SK-N-SH (cell line): Measurements from ENCODE around the gene DDC. TPM values are rescaled to one million over a fixed set of nuclear protein-coding genes. Genes with fewer than 3 reads are reported as not detected.

ENCODE experiments used
- CTCF ChIA-PET: fragments of 300-600, 350-600 bp; formaldehyde crosslinking; extraction: SDS; loops from one replicate; lab custom pipeline; 2021; lab: Yijun Ruan, JAX
- POLR2A ChIA-PET: fragments of 350-600 bp; sonication (Branson Sonifier 250); formaldehyde crosslinking; extraction: SDS; loops from one replicate; lab custom pipeline; 2020; ENCODE audit warnings: antibody characterized with exemption, inconsistent platforms; lab: Yijun Ruan, JAX
- DNase-seq: peaks from one replicate; pipeline ENCODE4 v3.0.0; 2012
- H2AFZ ChIP-seq: fragments of 200-600 bp; sonication (generic); 2 replicates; pipeline ENCODE4 v1.8.1; 2016; ENCODE audit warnings: antibody characterized with exemption, mild to moderate bottlenecking, low read depth
- H3F3A ChIP-seq: fragments of 200-600 bp; sonication (generic); replicated peaks from 2 replicates; pipeline ENCODE3; 2016; ENCODE audit warnings: antibody characterized with exemption, mild to moderate bottlenecking; ENCODE audit not compliant: insufficient read depth
- H3K27ac ChIP-seq, 2 experiments: fragments of 200-500 bp in 1 of 2; fragments of 200-600 bp in 1 of 2; sonication (Bioruptor generic) in 1 of 2; sonication (generic), shearing (Covaris generic) in 1 of 2; 2 replicates each; pipeline versions ENCODE4 v1.5.1 to v1.6.1; 2014 to 2016; ENCODE audit warnings: low read depth in 2 of 2, inconsistent platforms in 1 of 2, low read length in 1 of 2, mild to moderate bottlenecking in 1 of 2, mixed read lengths in 1 of 2
- H3K27me3 ChIP-seq: fragments of 200-600 bp; sonication (generic), shearing (Covaris generic); 2 replicates; pipeline ENCODE4 v1.6.1; 2016; ENCODE audit warnings: mixed run types; ENCODE audit not compliant: insufficient read depth
- H3K36me3 ChIP-seq, 2 experiments: fragments of 200-500 bp in 1 of 2; fragments of 200-600 bp in 1 of 2; sonication (Bioruptor generic) in 1 of 2; sonication (generic) in 1 of 2; replicated peaks in 1 of 2; 2 replicates each; pipeline versions ENCODE3 to v1.5.1; 2014 to 2016; ENCODE audit warnings: low read length in 1 of 2, mild to moderate bottlenecking in 1 of 2; ENCODE audit not compliant: insufficient read depth in 2 of 2, control insufficient read depth in 1 of 2
- H3K4me1 ChIP-seq, 2 experiments: fragments of 200-500 bp in 1 of 2; fragments of 200-600 bp in 1 of 2; sonication (Bioruptor generic) in 1 of 2; sonication (generic), shearing (Covaris generic) in 1 of 2; 2 replicates each; pipeline versions ENCODE4 v1.5.1 to v1.6.1; 2014 to 2016; ENCODE audit warnings: low read depth in 1 of 2, low read length in 1 of 2, mixed run types in 1 of 2; ENCODE audit not compliant: insufficient read depth in 2 of 2, control insufficient read depth in 1 of 2
- H3K4me2 ChIP-seq: fragments of 200-600 bp; sonication (generic), shearing (Covaris generic); 2 replicates; pipeline ENCODE4 v1.6.1; 2017; ENCODE audit warnings: mixed run types
- H3K4me3 ChIP-seq, 2 experiments: fragments of 200-500 bp in 1 of 2; fragments of 200-600 bp in 1 of 2; sonication (Bioruptor generic) in 1 of 2; sonication (generic), shearing (Covaris generic) in 1 of 2; 2 replicates each; pipeline versions ENCODE4 v1.5.1 to v1.8.1; 2014 to 2016; ENCODE audit warnings: low read depth in 2 of 2, inconsistent platforms in 1 of 2, low read length in 1 of 2, mild to moderate bottlenecking in 1 of 2, mixed read lengths in 1 of 2, moderate library complexity in 1 of 2
- H3K79me2 ChIP-seq: fragments of 200-600 bp; sonication (generic); 2 replicates; pipeline ENCODE4 v1.8.1; 2017; ENCODE audit warnings: mild to moderate bottlenecking; ENCODE audit not compliant: insufficient read depth
- H3K9ac ChIP-seq: fragments of 200-600 bp; sonication (generic); 2 replicates; pipeline ENCODE4 v1.6.1; 2017; ENCODE audit warnings: mixed run types
- H3K9me2 ChIP-seq: fragments of 200-600 bp; sonication (generic); 2 replicates; pipeline ENCODE4 v1.6.1; 2017; ENCODE audit warnings: mixed run types
- H3K9me3 ChIP-seq: fragments of 200-600 bp; sonication (generic); 2 replicates; pipeline ENCODE4 v1.6.1; 2017; ENCODE audit warnings: mixed run types, mild to moderate bottlenecking, moderate library complexity
- H4K20me1 ChIP-seq: fragments of 200-600 bp; sonication (generic); 2 replicates; pipeline ENCODE4 v1.6.1; 2017; ENCODE audit warnings: mild to moderate bottlenecking, mixed run types; ENCODE audit not compliant: insufficient read depth
- CHD2 ChIP-seq: fragments of 150-350 bp; IDR thresholded peaks from 2 replicates; pipeline ENCODE4 v1.6.1; 2018; ENCODE audit warnings: low read length; ENCODE audit not compliant: partially characterized antibody
- CTCF ChIP-seq: fragments of 200-600 bp; sonication (generic); IDR thresholded peaks from 2 replicates; pipeline ENCODE4 v1.6.1; 2017; ENCODE audit warnings: antibody characterized with exemption, mild to moderate bottlenecking, moderate library complexity
- FOSL2 ChIP-seq: IDR thresholded peaks from 2 replicates; pipeline ENCODE4 v1.4.0; 2012; ENCODE audit warnings: low read depth, mild to moderate bottlenecking, moderate library complexity, borderline replicate concordance
- GATA2 ChIP-seq: sonication (generic); formaldehyde crosslinking; IDR thresholded peaks from 2 replicates; pipeline ENCODE4 v1.5.0; 2020; ENCODE audit warnings: mild to moderate bottlenecking, missing genetic modification reagents
- JUND ChIP-seq: IDR thresholded peaks from 2 replicates; pipeline ENCODE4 v1.4.0; 2012
- NFIC ChIP-seq: IDR thresholded peaks from 2 replicates; pipeline ENCODE4 v1.4.0; 2012; ENCODE audit warnings: borderline replicate concordance
- POLR2AphosphoS5 ChIP-seq: IDR thresholded peaks from 2 replicates; pipeline ENCODE4 v1.6.1; 2012; ENCODE audit warnings: low read depth, low read length
- RAD21 ChIP-seq: IDR thresholded peaks from 2 replicates; pipeline ENCODE4 v1.6.1; 2012; ENCODE audit warnings: mild to moderate bottlenecking, low read length
- REST ChIP-seq: IDR thresholded peaks from 2 replicates; pipeline ENCODE4 v1.6.1; 2012; ENCODE audit warnings: mild to moderate bottlenecking, low read depth, low read length, moderate library complexity
- RXRA ChIP-seq: IDR thresholded peaks from 2 replicates; pipeline ENCODE4 v1.4.0; 2012; ENCODE audit warnings: low read depth, mild to moderate bottlenecking, borderline replicate concordance
- SMC3 ChIP-seq: IDR thresholded peaks from 2 replicates; pipeline ENCODE4 v1.6.1; 2012; ENCODE audit warnings: low read depth, low read length, improper control_type of control experiment
- TAF1 ChIP-seq: IDR thresholded peaks from 2 replicates; pipeline ENCODE4 v1.6.1; 2012; ENCODE audit warnings: low read depth, mild to moderate bottlenecking, low read length, moderate library complexity, borderline replicate concordance
- TCF12 ChIP-seq: IDR thresholded peaks from 2 replicates; pipeline ENCODE4 v1.4.0; 2012
- ZBTB33 ChIP-seq: IDR thresholded peaks from 2 replicates; pipeline ENCODE4 v1.4.0; 2012; ENCODE audit warnings: low read depth, borderline replicate concordance
- WGBS: methylation state at CpG from one replicate; pipeline ENCODE4 v1.1.6; 2017; ENCODE audit warnings: low lambda C conversion rate; 5-methylcytosine and 5-hydroxymethylcytosine counted together
- polyA plus RNA-seq, 3 experiments: library from polyadenylated mRNA; depleted of rRNA; stranded (reverse); fragments of >200 nt; gene quantifications; 2 replicates each; pipeline ENCODE4 v1.2.3, GENCODE V29; 2012
- TF ChIP-seq, protein P1 (sequence below): IDR thresholded peaks from 2 replicates; pipeline ENCODE4; 2012
- TF ChIP-seq, protein P2 (sequence below): IDR thresholded peaks from 2 replicates; pipeline ENCODE4 v1.4.0; 2012; ENCODE audit warnings: low read depth

DDC gene
- polyA plus RNA-seq, 1 of the 3 experiments (the other 2 are of a cell fraction) = 1.8 TPM

DNA sequence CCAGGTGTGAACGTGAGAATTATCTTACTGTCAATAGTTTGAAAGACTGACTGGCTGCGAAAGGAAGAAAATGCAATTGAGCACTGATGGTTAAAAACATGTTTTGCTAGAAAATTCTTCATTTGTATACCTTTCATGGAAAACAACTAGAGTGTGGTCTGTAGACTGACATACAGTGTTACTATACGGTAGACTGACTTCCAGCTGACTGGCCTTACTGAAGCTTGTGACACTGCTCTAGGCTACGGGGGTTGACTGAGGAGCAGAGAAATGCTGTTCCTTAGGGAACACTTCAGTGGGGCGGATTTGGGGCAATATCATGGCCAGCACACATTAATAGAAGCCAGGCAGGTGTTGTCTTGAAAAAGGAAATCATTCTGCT lies 25.9 kb upstream of the DDC start:
- Histone ChIP-seq H3K4me2 (no peak overlapping the region), H3K9me3 (no peaks in the 10 kb centered on the region), H3K27me3 (no peaks in the 10 kb centered on the region), H3K9me2 (no peaks in the 10 kb centered on the region), H3K36me3 (peaks cover 2 to 22% of the 10 kb centered on the region in 2 experiments), H3F3A (no peaks in the 10 kb centered on the region), H3K79me2 (no peaks in the 10 kb centered on the region), H4K20me1 (no peaks in the 10 kb centered on the region), H3K4me1 (peaks cover 0 to 8% of the 10 kb centered on the region in 2 experiments; a peak in 1 of 4 replicates), H3K4me3 (no peak overlapping the region), H3K9ac (no peak overlapping the region), H3K27ac (no peak overlapping the region), H2AFZ (no peak overlapping the region)
- ChIA-PET POLR2A (no interaction called here), CTCF (interaction anchor here (1.1 to 1.3 kb wide), 2 partner anchors 11 to 34 kb away, joined by 3 read pairs; no protein-coding TSS in a partner anchor)
- 65% methylated on average over 5 of the region's 5 CpGs for WGBS
- TF ChIP-seq, protein P1, sequence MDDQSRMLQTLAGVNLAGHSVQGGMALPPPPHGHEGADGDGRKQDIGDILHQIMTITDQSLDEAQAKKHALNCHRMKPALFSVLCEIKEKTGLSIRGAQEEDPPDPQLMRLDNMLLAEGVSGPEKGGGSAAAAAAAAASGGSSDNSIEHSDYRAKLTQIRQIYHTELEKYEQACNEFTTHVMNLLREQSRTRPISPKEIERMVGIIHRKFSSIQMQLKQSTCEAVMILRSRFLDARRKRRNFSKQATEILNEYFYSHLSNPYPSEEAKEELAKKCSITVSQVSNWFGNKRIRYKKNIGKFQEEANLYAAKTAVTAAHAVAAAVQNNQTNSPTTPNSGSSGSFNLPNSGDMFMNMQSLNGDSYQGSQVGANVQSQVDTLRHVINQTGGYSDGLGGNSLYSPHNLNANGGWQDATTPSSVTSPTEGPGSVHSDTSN = no peak
- TF ChIP-seq, protein P2, sequence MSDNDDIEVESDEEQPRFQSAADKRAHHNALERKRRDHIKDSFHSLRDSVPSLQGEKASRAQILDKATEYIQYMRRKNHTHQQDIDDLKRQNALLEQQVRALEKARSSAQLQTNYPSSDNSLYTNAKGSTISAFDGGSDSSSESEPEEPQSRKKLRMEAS = no peak
- no peak for TF ChIP-seq CTCF
- no peak for TF ChIP-seq REST
- TF ChIP-seq CHD2 = no peak
- no peak for TF ChIP-seq NFIC
- TF ChIP-seq JUND = no peak
- TF ChIP-seq SMC3 = no peak
- no peak for TF ChIP-seq RAD21
- TF ChIP-seq POLR2AphosphoS5 = no peak
- no peak for TF ChIP-seq RXRA
- no peak for TF ChIP-seq TAF1
- no peak for TF ChIP-seq GATA2
- TF ChIP-seq ZBTB33 = no peak
- no peak for TF ChIP-seq FOSL2
- no peak for TF ChIP-seq TCF12
- no peak for DNase-seq
